HT-29 (cell line): ENCODE data around the gene OVCH2. TPM values are rescaled to one million over a fixed set of nuclear protein-coding genes. Genes with fewer than 3 reads are reported as not detected.

Experiments used
- DNase-seq: peaks from one replicate; pipeline ENCODE4 v3.0.0-alpha.2; 2015; ENCODE audit warnings: low spot score
- total RNA-seq: library from RNA; depleted of rRNA; stranded (reverse); fragments of >200 nt; shearing (Covaris generic); gene quantifications from 2 replicates; pipeline ENCODE4 v1.2.3, GENCODE V29; 2014; rRNA removed

OVCH2 gene
- total RNA-seq, 1 experiment from 2014 or later, result not detected

DNA sequence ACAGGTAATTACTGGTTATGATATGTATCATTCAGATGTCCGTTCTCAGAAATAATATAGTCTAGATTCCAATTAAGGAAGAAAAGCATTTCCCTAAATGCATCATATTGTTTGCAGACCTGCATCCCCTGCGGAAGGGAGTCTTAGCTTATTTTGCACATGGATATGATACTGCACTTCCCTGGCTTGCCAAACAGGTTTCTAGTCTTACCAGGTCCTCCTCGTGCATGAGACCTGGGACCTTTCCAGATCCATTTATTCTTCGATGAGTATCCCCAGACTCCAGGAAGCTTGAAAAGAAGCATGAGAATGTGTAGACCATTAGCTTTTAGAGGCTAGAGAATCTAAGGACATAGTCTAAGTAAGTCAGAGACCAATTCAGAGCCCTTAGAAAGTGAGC is 63.5 kb downstream of the OVCH2 start:
- DNase-seq, result no peak

DNA sequence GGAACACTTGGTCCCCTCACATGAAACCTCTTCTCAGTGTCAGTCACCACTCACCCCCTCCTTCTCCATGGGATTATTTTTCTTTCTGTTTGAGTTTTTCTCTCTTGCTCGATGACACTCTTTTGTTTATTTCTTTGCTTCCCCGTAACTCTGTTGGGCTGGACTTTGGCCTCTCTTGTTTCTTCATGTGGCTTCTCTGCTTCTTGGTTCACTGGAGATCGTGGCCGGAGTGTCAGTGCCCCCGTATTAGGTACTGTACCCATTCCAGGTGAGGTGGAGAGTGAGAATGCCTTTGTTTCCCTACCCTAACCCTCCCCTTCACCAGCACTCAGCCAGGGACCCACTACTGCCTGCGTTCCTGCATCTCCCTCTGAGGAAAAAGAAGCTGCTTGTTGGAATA is 65.5 kb downstream of the OVCH2 start:
- no peak for DNase-seq

DNA sequence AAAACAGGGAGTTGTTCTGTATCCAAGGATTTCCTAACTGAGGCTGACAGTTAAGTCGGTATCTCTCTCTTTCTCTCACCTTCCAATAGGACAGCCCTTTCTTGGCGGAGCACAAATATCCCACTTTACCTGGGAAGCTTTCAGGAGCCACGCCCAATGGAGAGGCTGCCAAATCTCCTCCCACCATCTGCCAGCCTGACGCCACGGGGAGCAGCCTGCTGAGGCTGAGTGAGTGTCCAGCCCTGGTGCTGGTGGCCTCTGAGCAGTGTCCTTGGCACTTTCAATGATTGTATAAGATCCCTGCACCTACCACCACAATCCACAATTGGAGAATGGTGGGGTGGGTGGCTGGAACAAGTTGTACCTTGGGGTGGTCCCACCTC is 66.6 kb downstream of the OVCH2 start:
- DNase-seq, result peak; percentile 58

Other genes starting within 250 kb of the OVCH2 start
- gene OLFML1, start 221.0 kb downstream of the OVCH2 start, total RNA-seq, result not detected in 2 replicates
- gene PPFIBP2, start 192.5 kb downstream of the OVCH2 start, total RNA-seq, result 25.7 and 31.4 TPM in 2 replicates
- gene CYB5R2, start 33.0 kb downstream of the OVCH2 start, total RNA-seq, result 0.13 and 2.5 TPM in 2 replicates
- gene OR5P2, start 90.5 kb upstream of the OVCH2 start, total RNA-seq, result not detected in 2 replicates
- not detected in 2 replicates for gene OR5P3, start 124.4 kb upstream of the OVCH2 start, total RNA-seq
- not detected in 2 replicates for gene OR10A6, start 224.8 kb upstream of the OVCH2 start, total RNA-seq
- not detected in 2 replicates for gene OR10A3, start 235.2 kb upstream of the OVCH2 start, total RNA-seq